GM21423 (cell line): ENCODE measurements around the gene C3.

Experiments used
- ATAC-seq: cut with Tn5 transposase; IDR thresholded peaks from one replicate; pipeline ENCODE4 v1.9.1; 2021; ENCODE audit warnings: mild to moderate bottlenecking, moderate library complexity; ENCODE audit not compliant: unreplicated experiment

C3 gene

GRCh38 chr19:6745965-6746364 is 25.5 kb upstream of the C3 start:
- ATAC-seq: no peak

GRCh38 chr19:6744381-6745301 is 24.2 kb upstream of the C3 start:
- no peak for ATAC-seq

- no peak for ATAC-seq
Observed at GRCh38 chr19:6743714-6744380, 23.4 kb upstream of the C3 start.

- no peak for ATAC-seq
Observed at GRCh38 chr19:6743066-6743465, 22.6 kb upstream of the C3 start.

- no peak for ATAC-seq
Observed at GRCh38 chr19:6740589-6741343, 20.3 kb upstream of the C3 start.

- no peak for ATAC-seq
Observed at GRCh38 chr19:6739883-6740588, 19.6 kb upstream of the C3 start.

- no peak for ATAC-seq
Observed at GRCh38 chr19:6739390-6739882, 19.0 kb upstream of the C3 start, which contains the start of gene TRIP10. Gene TRIP10, plus strand, starts transcription at chr19:6739680. Its CDS starts 82 bp downstream, at chr19:6739762.

GRCh38 chr19:6738787-6739389 is 18.4 kb upstream of the C3 start:
- ATAC-seq: no peak

GRCh38 chr19:6737873-6738786 is 17.7 kb upstream of the C3 start:
- no peak for ATAC-seq

GRCh38 chr19:6737284-6737872 is 16.9 kb upstream of the C3 start, which contains the start of gene GPR108:
Gene GPR108, minus strand, starts transcription at chr19:6737580. Its CDS starts 4 bp downstream, at chr19:6737576.
- ATAC-seq: peak; percentile 60

- ATAC-seq: no peak
Observed at GRCh38 chr19:6736917-6737283, 16.4 kb upstream of the C3 start.

GRCh38 chr19:6736169-6736916 is 15.9 kb upstream of the C3 start:
- no peak for ATAC-seq

- no peak for ATAC-seq
Observed at GRCh38 chr19:6735181-6735911, 14.9 kb upstream of the C3 start.

GRCh38 chr19:6734096-6734696 is 13.7 kb upstream of the C3 start:
- no peak for ATAC-seq

GRCh38 chr19:6733338-6734095 is 13.1 kb upstream of the C3 start:
- no peak for ATAC-seq

GRCh38 chr19:6732803-6733337 is 12.4 kb upstream of the C3 start:
- ATAC-seq: no peak
